ENCODE results near the gene IRS2. TPM values are rescaled to one million over a fixed set of nuclear protein-coding genes. Genes with fewer than 3 reads are reported as not detected.
A peak's percentile ranks its signal among the peaks of the same experiment; 100 is the strongest.

IRS2 gene
- total and polyA plus RNA-seq, 4 donors, result 4.0 to 9.1 (median 6.7) TPM

DNA sequence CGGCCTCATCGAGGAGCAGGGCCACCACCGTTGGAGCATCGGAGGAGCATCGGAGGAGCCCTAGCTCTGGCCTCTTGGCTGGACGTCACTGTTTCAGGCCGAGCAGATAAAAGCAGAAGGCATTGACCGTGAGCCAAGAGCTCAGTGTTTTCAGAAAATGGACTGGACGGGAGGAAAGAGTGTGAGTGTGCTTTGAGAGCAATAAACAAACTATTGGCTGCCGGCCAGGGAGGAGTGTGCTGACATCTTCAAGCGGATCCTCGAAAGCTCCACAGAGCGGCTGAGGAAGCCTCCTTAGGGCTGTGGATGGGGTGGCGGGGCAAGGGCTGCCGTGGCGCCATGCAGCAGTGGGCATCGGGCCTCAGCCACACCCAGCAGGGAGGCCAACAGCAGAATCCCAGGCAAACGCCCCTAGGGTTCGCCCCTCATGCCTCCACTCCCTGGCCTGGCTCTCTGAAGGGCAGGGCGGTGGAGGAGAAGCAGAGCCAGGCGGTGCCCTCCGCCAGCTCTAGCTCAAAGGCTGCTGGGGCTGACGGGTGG, 41.8 kb downstream of the IRS2 start:
- H3K27me3 ChIP-seq (ENCODE audit: control insufficient read depth in 4 of 4, insufficient read depth in 4 of 4, low read length in 3 of 4), result no peaks in the 10 kb centered on the region
- H3K27ac ChIP-seq (ENCODE audit: low read depth in 1 of 2, low read length in 2 of 2), result no peak overlapping the region
- TF ChIP-seq RAD21 (IDR thresholded peaks at IDR 0.05) (peak in 1 of 2 donors; percentile 33), REST (IDR thresholded peaks at IDR 0.05) (no peak)
- H3K4me3 ChIP-seq (ENCODE audit: low read depth in 1 of 3, low read length in 3 of 3), result no peak overlapping the region
- no peaks in the 10 kb centered on the region for H3K4me1 ChIP-seq (ENCODE audit: control insufficient read depth in 4 of 4, insufficient read depth in 4 of 4, low read length in 3 of 4)
- 73% methylated on average over 23 of the region's 23 CpGs for WGBS
- DNase-seq (ENCODE audit: low spot score), result no peak
- no peaks in the 10 kb centered on the region for H3K9me3 ChIP-seq (ENCODE audit: control insufficient read depth in 4 of 4, low read length in 3 of 4)
- H3K36me3 ChIP-seq (ENCODE audit: control insufficient read depth in 4 of 4, insufficient read depth in 3 of 4, low read depth in 1 of 4, low read length in 3 of 4), result no peaks in the 10 kb centered on the region
- no peak overlapping the region for H3K9ac ChIP-seq (ENCODE audit: low read depth in 1 of 2, low read length in 2 of 2)

DNA sequence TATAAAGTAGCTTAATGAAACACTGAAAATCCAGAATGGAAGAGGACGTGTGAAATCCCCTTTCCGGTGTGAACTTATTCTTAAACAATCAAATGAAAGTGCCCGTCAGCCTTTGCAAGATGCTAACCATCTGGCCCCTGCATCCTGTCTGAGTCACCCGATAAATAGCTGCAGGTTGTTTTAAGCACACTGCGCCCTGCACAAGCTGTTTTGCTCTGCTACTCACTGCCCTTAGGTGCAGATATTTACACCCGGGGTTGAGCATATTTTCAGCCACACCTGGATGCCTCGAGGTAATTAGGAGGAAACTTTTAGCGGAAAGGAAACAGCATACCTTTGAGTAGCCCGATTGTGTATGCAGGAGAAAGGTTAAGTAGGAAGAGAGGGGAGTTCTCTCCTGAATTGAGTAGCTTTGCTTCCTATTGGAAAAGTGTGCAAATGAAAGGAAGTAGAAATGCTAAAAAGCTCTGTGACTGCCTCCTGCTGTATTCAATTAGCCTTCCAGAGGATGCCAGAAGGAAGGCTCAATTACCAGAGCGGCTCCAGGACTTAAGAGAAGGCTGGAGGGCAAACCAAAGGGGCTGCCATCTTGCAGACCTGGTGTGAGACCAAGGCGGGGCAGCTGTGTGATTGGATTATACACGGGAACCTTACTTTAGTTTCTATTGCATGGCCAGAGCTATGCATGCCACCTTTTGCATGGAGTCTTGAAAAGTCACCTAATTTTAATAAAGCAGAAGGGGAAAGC, 42.5 kb downstream of the IRS2 start:
- no peak overlapping the region for H3K4me3 ChIP-seq (ENCODE audit: low read depth in 1 of 3, low read length in 3 of 3)
- no peaks in the 10 kb centered on the region for H3K36me3 ChIP-seq (ENCODE audit: control insufficient read depth in 4 of 4, insufficient read depth in 3 of 4, low read depth in 1 of 4, low read length in 3 of 4)
- no peak for TF ChIP-seq FOXA2 (IDR thresholded peaks at IDR 0.05)
- no peak for TF ChIP-seq ZBTB33 (IDR thresholded peaks at IDR 0.05)
- no peak for TF ChIP-seq ATF3 (IDR thresholded peaks at IDR 0.05)
- TF ChIP-seq EGR1 (IDR thresholded peaks at IDR 0.05; ENCODE audit: low read depth in 2 of 2), result no peak
- TF ChIP-seq, protein P1, sequence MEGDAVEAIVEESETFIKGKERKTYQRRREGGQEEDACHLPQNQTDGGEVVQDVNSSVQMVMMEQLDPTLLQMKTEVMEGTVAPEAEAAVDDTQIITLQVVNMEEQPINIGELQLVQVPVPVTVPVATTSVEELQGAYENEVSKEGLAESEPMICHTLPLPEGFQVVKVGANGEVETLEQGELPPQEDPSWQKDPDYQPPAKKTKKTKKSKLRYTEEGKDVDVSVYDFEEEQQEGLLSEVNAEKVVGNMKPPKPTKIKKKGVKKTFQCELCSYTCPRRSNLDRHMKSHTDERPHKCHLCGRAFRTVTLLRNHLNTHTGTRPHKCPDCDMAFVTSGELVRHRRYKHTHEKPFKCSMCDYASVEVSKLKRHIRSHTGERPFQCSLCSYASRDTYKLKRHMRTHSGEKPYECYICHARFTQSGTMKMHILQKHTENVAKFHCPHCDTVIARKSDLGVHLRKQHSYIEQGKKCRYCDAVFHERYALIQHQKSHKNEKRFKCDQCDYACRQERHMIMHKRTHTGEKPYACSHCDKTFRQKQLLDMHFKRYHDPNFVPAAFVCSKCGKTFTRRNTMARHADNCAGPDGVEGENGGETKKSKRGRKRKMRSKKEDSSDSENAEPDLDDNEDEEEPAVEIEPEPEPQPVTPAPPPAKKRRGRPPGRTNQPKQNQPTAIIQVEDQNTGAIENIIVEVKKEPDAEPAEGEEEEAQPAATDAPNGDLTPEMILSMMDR (IDR thresholded peaks at IDR 0.05; ENCODE audit: low read depth, low read length, missing input control), result no peak
- no peak for TF ChIP-seq JUND (IDR thresholded peaks at IDR 0.05)
- no peak for TF ChIP-seq NR2F2 (IDR thresholded peaks at IDR 0.05)
- TF ChIP-seq SP1 (IDR thresholded peaks at IDR 0.05), result no peak
- TF ChIP-seq RXRA (IDR thresholded peaks at IDR 0.05), result no peak
- TF ChIP-seq FOXA1 (IDR thresholded peaks at IDR 0.05), result no peak
- TF ChIP-seq RAD21 (IDR thresholded peaks at IDR 0.05), result no peak
- DNase-seq (ENCODE audit: low spot score), result no peak
- no peaks in the 10 kb centered on the region for H3K4me1 ChIP-seq (ENCODE audit: control insufficient read depth in 4 of 4, insufficient read depth in 4 of 4, low read length in 3 of 4)
- no peak overlapping the region for H3K27ac ChIP-seq (ENCODE audit: low read depth in 1 of 2, low read length in 2 of 2)
- H3K27me3 ChIP-seq (ENCODE audit: control insufficient read depth in 4 of 4, insufficient read depth in 4 of 4, low read length in 3 of 4), result no peaks in the 10 kb centered on the region
- H3K9me3 ChIP-seq (ENCODE audit: control insufficient read depth in 4 of 4, low read length in 3 of 4), result no peaks in the 10 kb centered on the region
- no peak overlapping the region for H3K9ac ChIP-seq (ENCODE audit: low read depth in 1 of 2, low read length in 2 of 2)
- WGBS, result 66% methylated on average over 12 of the region's 12 CpGs
